HepG2 (cell line): ENCODE measurements around the gene PPA2. TPM values are rescaled to one million over a fixed set of nuclear protein-coding genes. Genes with fewer than 3 reads are reported as not detected.
A peak's percentile ranks its signal among the peaks of the same experiment; 100 is the strongest.

Source experiments
- FOXK1 ChIP-seq: sonication (generic); formaldehyde crosslinking; IDR thresholded peaks from 2 replicates; pipeline ENCODE4 v1.4.0; 2020; ENCODE audit warnings: low read depth, missing genetic modification reagents, borderline replicate concordance
- KAT8 ChIP-seq: IDR thresholded peaks from 2 replicates; pipeline ENCODE4 v1.6.1; 2016; ENCODE audit warnings: missing genetic modification reagents, missing compliant biosample characterization
- POLR2AphosphoS5 ChIP-seq: IDR thresholded peaks from 2 replicates; pipeline ENCODE4 v1.6.1; 2012; ENCODE audit warnings: low read depth, low read length
- POLR2G ChIP-seq: fragments of 200-400 bp; formaldehyde crosslinking; IDR thresholded peaks from 2 replicates; pipeline ENCODE4 v1.6.1; 2018; ENCODE audit warnings: mild to moderate bottlenecking, low read depth, low read length, moderate library complexity
- PTBP1 ChIP-seq: fragments of 200-400 bp; formaldehyde crosslinking; IDR thresholded peaks from 2 replicates; pipeline ENCODE4 v1.6.1; 2018; ENCODE audit warnings: low read length, low read depth; ENCODE audit not compliant: poor library complexity, severe bottlenecking
- RBAK ChIP-seq: sonication (generic); formaldehyde crosslinking; IDR thresholded peaks from 2 replicates; pipeline ENCODE4 v1.5.1; 2020; ENCODE audit warnings: mild to moderate bottlenecking, missing genetic modification reagents
- ZBTB44 ChIP-seq: sonication (generic); formaldehyde crosslinking; IDR thresholded peaks from 2 replicates; pipeline ENCODE4 v1.4.0; 2020; ENCODE audit warnings: missing genetic modification reagents
- ZFP82 ChIP-seq: sonication (generic); formaldehyde crosslinking; IDR thresholded peaks from 2 replicates; pipeline ENCODE4 v1.5.1; 2020; ENCODE audit warnings: mild to moderate bottlenecking, missing genetic modification reagents, borderline replicate concordance
- ZNF251 ChIP-seq: sonication (generic); formaldehyde crosslinking; IDR thresholded peaks from 2 replicates; pipeline ENCODE4 v1.9.0; 2021; ENCODE audit warnings: mild to moderate bottlenecking, missing genetic modification reagents
- ZNF3 ChIP-seq: IDR thresholded peaks from 2 replicates; pipeline ENCODE4 v1.7.0; 2017; ENCODE audit warnings: inconsistent platforms
- ZNF550 ChIP-seq: sonication (generic); formaldehyde crosslinking; IDR thresholded peaks from 2 replicates; pipeline ENCODE4 v1.4.0; 2020; ENCODE audit warnings: mild to moderate bottlenecking, missing genetic modification reagents, borderline replicate concordance
- ZNF737 ChIP-seq: sonication (generic); formaldehyde crosslinking; IDR thresholded peaks from 2 replicates; pipeline ENCODE4 v1.5.0; 2020; ENCODE audit warnings: missing genetic modification reagents, mild to moderate bottlenecking, borderline replicate concordance
- polyA plus RNA-seq, 8 experiments: library from polyadenylated mRNA; depleted of rRNA in 3 of 8; stranded (reverse) in 7 of 8; unstranded in 1 of 8; fragments of >200 nt; fragmentation: Illumina TruSeq in 4 of 8; extraction: Trizol in 4 of 8; gene quantifications; 2 replicates each; pipeline versions ENCODE4 v1.2.1 to v1.2.3, GENCODE V29; 2011 to 2016; ENCODE audit warnings: low read depth in 4 of 8, missing spikeins in 1 of 8, mixed read lengths in 1 of 8; ENCODE audit not compliant: insufficient read depth in 1 of 8
- total RNA-seq, 5 experiments: library from RNA; depleted of rRNA; stranded (reverse); fragments of >200 nt; fragmentation: Illumina TruSeq; extraction: Trizol; gene quantifications; 2 replicates each; pipeline ENCODE4 v1.2.3, GENCODE V29; 2016; ENCODE audit warnings: low read depth in 1 of 5
- TF ChIP-seq, protein P1 (sequence below): sonication (generic); formaldehyde crosslinking; IDR thresholded peaks from 2 replicates; pipeline ENCODE4 v1.4.0; 2020; ENCODE audit warnings: missing genetic modification reagents
- TF ChIP-seq, protein P2 (sequence below): IDR thresholded peaks from 2 replicates; pipeline ENCODE4 v1.6.1; 2016; ENCODE audit warnings: missing biosample characterization, missing genetic modification reagents, low read depth
- TF ChIP-seq, protein P3 (sequence below), 2 experiments: fragments of 450-650 bp in 1 of 2; sonication (generic) in 1 of 2; formaldehyde crosslinking in 1 of 2; IDR thresholded peaks; 2 replicates each; pipeline versions ENCODE4 v1.6.1 to v1.8.0; 2016 to 2022; ENCODE audit warnings: antibody characterized with exemption in 1 of 2, mild to moderate bottlenecking in 1 of 2, missing genetic modification reagents in 1 of 2

PPA2 gene
- total and polyA plus RNA-seq, 2 of the 13 experiments (the other 11 are each of a cell fraction or from before 2014, with no cell fraction given), result 44.2 to 70.6 TPM

GRCh38 chr4:105471566-105472176 is 2.2 kb downstream of the PPA2 start (continued):
- TF ChIP-seq ZNF3 (CRISPR knock-in tag) (no peak), POLR2G (no peak), RBAK (CRISPR knock-in tag) (no peak), FOXK1 (CRISPR knock-in tag) (peak; percentile 51; the same call in 1 of the 2 replicates), ZNF737 (CRISPR knock-in tag) (no peak), ZBTB44 (CRISPR knock-in tag) (no peak), POLR2AphosphoS5 (peak; percentile 26; the same call in 1 of the 2 replicates), ZFP82 (no peak), ZNF251 (no peak), KAT8 (0 out of 2 replicates have a peak, but pooled peaks have one; percentile 36), PTBP1 (no peak), ZNF550 (CRISPR knock-in tag) (no peak)
- TF ChIP-seq, protein P1, sequence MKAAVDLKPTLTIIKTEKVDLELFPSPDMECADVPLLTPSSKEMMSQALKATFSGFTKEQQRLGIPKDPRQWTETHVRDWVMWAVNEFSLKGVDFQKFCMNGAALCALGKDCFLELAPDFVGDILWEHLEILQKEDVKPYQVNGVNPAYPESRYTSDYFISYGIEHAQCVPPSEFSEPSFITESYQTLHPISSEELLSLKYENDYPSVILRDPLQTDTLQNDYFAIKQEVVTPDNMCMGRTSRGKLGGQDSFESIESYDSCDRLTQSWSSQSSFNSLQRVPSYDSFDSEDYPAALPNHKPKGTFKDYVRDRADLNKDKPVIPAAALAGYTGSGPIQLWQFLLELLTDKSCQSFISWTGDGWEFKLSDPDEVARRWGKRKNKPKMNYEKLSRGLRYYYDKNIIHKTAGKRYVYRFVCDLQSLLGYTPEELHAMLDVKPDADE (CRISPR knock-in tag), result no peak
- TF ChIP-seq, protein P2, sequence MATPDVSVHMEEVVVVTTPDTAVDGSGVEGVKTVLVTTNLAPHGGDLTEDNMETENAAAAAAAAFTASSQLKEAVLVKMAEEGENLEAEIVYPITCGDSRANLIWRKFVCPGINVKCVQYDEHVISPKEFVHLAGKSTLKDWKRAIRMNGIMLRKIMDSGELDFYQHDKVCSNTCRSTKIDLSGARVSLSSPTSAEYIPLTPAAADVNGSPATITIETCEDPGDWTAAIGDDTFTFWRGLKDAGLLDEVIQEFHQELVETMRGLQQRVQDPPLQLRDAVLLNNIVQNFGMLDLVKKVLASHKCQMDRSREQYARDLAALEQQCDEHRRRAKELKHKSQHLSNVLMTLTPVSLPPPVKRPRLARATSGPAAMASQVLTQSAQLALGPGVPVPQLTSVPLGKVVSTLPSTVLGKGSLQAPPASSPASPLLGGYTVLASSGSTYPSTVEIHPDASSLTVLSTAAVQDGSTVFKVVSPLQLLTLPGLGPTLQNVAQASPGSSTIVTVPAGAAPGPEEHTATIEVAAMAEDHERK (CRISPR knock-in tag), result no peak
- TF ChIP-seq, protein P3, sequence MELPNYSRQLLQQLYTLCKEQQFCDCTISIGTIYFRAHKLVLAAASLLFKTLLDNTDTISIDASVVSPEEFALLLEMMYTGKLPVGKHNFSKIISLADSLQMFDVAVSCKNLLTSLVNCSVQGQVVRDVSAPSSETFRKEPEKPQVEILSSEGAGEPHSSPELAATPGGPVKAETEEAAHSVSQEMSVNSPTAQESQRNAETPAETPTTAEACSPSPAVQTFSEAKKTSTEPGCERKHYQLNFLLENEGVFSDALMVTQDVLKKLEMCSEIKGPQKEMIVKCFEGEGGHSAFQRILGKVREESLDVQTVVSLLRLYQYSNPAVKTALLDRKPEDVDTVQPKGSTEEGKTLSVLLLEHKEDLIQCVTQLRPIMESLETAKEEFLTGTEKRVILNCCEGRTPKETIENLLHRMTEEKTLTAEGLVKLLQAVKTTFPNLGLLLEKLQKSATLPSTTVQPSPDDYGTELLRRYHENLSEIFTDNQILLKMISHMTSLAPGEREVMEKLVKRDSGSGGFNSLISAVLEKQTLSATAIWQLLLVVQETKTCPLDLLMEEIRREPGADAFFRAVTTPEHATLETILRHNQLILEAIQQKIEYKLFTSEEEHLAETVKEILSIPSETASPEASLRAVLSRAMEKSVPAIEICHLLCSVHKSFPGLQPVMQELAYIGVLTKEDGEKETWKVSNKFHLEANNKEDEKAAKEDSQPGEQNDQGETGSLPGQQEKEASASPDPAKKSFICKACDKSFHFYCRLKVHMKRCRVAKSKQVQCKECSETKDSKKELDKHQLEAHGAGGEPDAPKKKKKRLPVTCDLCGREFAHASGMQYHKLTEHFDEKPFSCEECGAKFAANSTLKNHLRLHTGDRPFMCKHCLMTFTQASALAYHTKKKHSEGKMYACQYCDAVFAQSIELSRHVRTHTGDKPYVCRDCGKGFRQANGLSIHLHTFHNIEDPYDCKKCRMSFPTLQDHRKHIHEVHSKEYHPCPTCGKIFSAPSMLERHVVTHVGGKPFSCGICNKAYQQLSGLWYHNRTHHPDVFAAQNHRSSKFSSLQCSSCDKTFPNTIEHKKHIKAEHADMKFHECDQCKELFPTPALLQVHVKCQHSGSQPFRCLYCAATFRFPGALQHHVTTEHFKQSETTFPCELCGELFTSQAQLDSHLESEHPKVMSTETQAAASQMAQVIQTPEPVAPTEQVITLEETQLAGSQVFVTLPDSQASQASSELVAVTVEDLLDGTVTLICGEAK (IDR thresholded peaks at IDR 0.05), result no peak
- TF ChIP-seq, protein P3 (CRISPR knock-in tag; IDR thresholded peaks at IDR 0.05), result no peak
